ENCODE results near the gene PGLYRP4.

PGLYRP4 gene

DNA sequence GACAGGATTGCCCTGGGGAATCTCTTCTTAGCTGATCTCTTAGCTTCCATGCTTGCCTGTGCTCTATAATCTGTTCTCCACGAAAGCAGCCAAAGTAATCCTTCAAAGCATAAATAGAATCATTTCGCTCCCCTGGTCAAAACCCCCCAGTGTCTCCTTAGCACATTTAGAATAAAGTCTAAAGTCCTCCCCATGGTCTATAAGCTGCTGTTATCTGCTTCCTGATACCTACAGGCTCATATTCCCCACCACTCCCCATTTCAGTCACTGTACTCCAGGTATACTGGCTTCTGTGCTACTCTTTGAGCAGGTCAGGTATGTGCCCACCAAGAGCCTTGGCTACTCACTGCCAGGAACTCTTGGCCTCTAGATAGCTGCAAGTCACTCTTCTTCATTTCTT is 23.9 kb upstream of the PGLYRP4 start:
- Histone ChIP-seq H3K36me3 (ENCODE audit: insufficient read depth, low read depth, low read length) (no peaks in the 10 kb centered on the region), H3K4me1 (ENCODE audit: insufficient read depth, low read length) (no peaks in the 10 kb centered on the region), H3K9me3 (ENCODE audit: insufficient read depth, low read depth, low read length) (no peaks in the 10 kb centered on the region), H3K27ac (ENCODE audit: low read length) (no peak overlapping the region), H3K4me3 (ENCODE audit: low read length) (no peak overlapping the region), H3K9ac (ENCODE audit: low read depth, low read length) (no peak overlapping the region), H3K27me3 (ENCODE audit: insufficient read depth, low read length) (no peaks in the 10 kb centered on the region)

DNA sequence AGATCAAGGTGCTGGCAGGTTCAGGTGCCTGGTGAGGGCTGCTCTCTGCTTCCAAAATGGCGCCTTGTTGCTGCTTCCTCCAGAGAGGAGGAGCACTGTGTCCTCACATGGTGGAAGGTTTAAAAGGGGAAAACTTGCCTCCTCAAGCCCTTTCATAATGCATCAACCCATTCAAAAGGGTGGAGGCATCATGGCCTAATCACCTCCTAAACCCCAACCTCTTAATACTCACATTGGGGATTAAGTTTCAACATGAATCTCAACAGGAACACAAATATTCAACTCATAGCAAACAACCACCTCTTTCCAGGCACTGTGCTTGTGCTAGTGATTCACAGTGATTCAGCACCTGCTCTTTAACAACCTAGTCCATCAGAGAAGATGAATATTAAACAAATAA is 22.6 kb upstream of the PGLYRP4 start:
- Histone ChIP-seq H3K9ac (ENCODE audit: low read depth, low read length) (no peak overlapping the region), H3K4me1 (ENCODE audit: insufficient read depth, low read length) (no peaks in the 10 kb centered on the region), H3K27ac (ENCODE audit: low read length) (no peak overlapping the region), H3K27me3 (ENCODE audit: insufficient read depth, low read length) (no peaks in the 10 kb centered on the region), H3K4me3 (ENCODE audit: low read length) (no peak overlapping the region), H3K36me3 (ENCODE audit: insufficient read depth, low read depth, low read length) (no peaks in the 10 kb centered on the region), H3K9me3 (ENCODE audit: insufficient read depth, low read depth, low read length) (no peaks in the 10 kb centered on the region)

DNA sequence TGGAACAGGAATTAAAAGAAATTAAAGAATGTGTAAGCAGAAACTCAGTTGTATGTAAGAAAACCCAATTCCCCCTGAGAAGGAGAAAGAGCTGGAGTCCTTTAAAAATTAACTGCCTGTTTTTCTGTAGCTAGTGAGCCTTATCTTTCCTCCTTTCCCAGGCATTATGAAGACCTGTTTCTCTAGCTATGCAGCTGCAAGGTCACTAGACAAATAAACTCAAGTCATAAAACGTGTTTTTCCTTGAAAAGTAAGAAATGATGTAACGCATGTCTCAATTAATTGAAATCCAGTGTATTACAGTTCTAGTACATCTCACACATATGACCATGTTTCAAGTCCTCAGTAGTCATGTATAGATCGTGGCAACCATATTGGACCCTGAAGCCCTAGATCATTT is 21.5 kb upstream of the PGLYRP4 start:
- H3K9me3 ChIP-seq (ENCODE audit: insufficient read depth, low read depth, low read length), result no peaks in the 10 kb centered on the region
- no peak overlapping the region for H3K27ac ChIP-seq (ENCODE audit: low read length)
- H3K9ac ChIP-seq (ENCODE audit: low read depth, low read length), result no peak overlapping the region
- no peaks in the 10 kb centered on the region for H3K36me3 ChIP-seq (ENCODE audit: insufficient read depth, low read depth, low read length)
- H3K4me3 ChIP-seq (ENCODE audit: low read length), result no peak overlapping the region
- no peaks in the 10 kb centered on the region for H3K4me1 ChIP-seq (ENCODE audit: insufficient read depth, low read length)
- no peaks in the 10 kb centered on the region for H3K27me3 ChIP-seq (ENCODE audit: insufficient read depth, low read length)

DNA sequence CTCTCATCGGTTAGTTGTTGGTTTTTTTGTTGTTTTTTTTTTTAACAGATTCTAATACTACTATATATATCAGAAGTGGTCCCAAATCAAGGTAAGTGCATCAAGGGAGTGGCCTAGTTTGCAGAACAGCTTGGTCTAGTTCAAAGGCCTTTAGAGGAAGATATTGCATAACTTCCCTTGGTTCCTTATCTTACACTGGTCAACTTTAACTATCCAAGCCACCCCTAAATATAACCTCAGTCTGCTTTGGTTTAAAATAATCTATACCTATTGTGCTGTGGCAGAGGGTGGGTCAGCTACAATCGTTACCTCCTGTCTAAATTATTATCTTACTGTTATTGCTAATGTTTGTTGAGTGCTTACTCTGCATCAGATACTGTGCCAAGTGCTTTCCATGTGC is 19.9 kb upstream of the PGLYRP4 start:
- H3K4me3 ChIP-seq (ENCODE audit: low read length), result no peak overlapping the region
- H3K27me3 ChIP-seq (ENCODE audit: insufficient read depth, low read length), result no peaks in the 10 kb centered on the region
- no peaks in the 10 kb centered on the region for H3K9me3 ChIP-seq (ENCODE audit: insufficient read depth, low read depth, low read length)
- no peaks in the 10 kb centered on the region for H3K4me1 ChIP-seq (ENCODE audit: insufficient read depth, low read length)
- H3K36me3 ChIP-seq (ENCODE audit: insufficient read depth, low read depth, low read length), result no peaks in the 10 kb centered on the region
- H3K9ac ChIP-seq (ENCODE audit: low read depth, low read length), result no peak overlapping the region
- H3K27ac ChIP-seq (ENCODE audit: low read length), result no peak overlapping the region

DNA sequence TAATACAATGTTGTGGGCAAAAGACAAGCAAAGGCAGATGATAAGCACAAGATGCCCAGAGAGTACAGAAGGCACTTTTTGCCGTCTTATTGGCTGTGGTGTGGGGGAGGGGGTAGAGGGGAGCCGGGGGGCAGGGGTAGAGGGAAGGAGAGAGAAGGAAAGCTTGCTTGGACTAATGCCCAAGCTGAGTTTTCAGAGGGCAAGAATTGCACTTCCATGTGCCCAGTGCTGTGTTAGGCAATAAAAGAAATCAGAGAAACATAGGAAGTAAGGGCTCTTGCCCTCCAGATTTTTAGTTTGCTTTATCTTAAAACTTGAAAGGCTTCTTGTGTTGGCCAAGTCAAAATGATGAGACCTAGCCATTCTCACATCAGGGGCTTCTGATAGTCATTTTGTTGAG is 18.4 kb upstream of the PGLYRP4 start:
- no peaks in the 10 kb centered on the region for H3K36me3 ChIP-seq (ENCODE audit: insufficient read depth, low read depth, low read length)
- H3K4me3 ChIP-seq (ENCODE audit: low read length), result no peak overlapping the region
- no peak overlapping the region for H3K27ac ChIP-seq (ENCODE audit: low read length)
- H3K9ac ChIP-seq (ENCODE audit: low read depth, low read length), result no peak overlapping the region
- no peaks in the 10 kb centered on the region for H3K27me3 ChIP-seq (ENCODE audit: insufficient read depth, low read length)
- no peaks in the 10 kb centered on the region for H3K4me1 ChIP-seq (ENCODE audit: insufficient read depth, low read length)
- no peaks in the 10 kb centered on the region for H3K9me3 ChIP-seq (ENCODE audit: insufficient read depth, low read depth, low read length)

DNA sequence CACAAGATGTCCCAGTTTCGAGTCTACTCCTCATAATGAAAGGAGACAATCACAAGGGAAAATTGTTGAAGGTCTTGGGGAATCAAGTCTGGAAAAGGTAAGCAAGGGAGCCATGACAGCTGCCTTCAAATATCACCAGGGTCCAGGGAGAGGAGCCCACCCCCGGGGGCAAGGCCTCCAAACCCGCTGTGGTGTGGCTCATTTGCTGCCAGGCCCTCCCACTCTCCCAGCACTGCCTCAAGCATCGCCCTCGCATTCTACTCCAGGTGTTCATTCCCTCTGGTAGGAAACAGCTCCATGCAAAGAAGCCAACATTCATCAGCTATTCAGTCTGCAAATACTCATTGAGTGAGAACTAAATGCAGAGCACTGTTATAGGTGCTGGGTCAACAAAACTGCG is 17.6 kb upstream of the PGLYRP4 start:
- Histone ChIP-seq H3K4me3 (ENCODE audit: low read length) (no peak overlapping the region), H3K9ac (ENCODE audit: low read depth, low read length) (no peak overlapping the region), H3K36me3 (ENCODE audit: insufficient read depth, low read depth, low read length) (no peaks in the 10 kb centered on the region), H3K27ac (ENCODE audit: low read length) (no peak overlapping the region), H3K27me3 (ENCODE audit: insufficient read depth, low read length) (no peaks in the 10 kb centered on the region), H3K9me3 (ENCODE audit: insufficient read depth, low read depth, low read length) (no peaks in the 10 kb centered on the region), H3K4me1 (ENCODE audit: insufficient read depth, low read length) (no peaks in the 10 kb centered on the region)

DNA sequence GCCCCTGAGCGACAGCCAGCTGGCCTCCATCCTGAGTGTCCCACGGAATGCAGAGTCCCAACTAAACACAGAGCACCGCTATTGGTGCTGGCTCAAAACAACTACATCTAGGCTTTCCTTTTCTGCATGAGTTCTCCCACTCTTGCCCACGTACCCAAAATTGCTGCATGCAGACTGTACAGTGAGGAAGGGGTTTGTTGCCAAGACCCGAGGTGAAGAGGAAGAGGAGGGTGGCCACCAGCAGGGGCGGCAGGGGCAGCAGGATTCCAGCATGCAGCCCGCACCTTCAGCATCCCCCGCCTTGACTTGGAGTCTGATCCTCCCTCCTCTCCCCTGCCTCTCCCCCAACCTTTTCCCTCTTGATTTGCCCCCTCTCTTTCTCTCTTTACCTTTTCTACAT is 17.1 kb upstream of the PGLYRP4 start:
- Histone ChIP-seq H3K36me3 (ENCODE audit: insufficient read depth, low read depth, low read length) (no peaks in the 10 kb centered on the region), H3K27me3 (ENCODE audit: insufficient read depth, low read length) (no peaks in the 10 kb centered on the region), H3K27ac (ENCODE audit: low read length) (no peak overlapping the region), H3K9ac (ENCODE audit: low read depth, low read length) (no peak overlapping the region), H3K4me3 (ENCODE audit: low read length) (no peak overlapping the region), H3K9me3 (ENCODE audit: insufficient read depth, low read depth, low read length) (no peaks in the 10 kb centered on the region), H3K4me1 (ENCODE audit: insufficient read depth, low read length) (no peaks in the 10 kb centered on the region)

DNA sequence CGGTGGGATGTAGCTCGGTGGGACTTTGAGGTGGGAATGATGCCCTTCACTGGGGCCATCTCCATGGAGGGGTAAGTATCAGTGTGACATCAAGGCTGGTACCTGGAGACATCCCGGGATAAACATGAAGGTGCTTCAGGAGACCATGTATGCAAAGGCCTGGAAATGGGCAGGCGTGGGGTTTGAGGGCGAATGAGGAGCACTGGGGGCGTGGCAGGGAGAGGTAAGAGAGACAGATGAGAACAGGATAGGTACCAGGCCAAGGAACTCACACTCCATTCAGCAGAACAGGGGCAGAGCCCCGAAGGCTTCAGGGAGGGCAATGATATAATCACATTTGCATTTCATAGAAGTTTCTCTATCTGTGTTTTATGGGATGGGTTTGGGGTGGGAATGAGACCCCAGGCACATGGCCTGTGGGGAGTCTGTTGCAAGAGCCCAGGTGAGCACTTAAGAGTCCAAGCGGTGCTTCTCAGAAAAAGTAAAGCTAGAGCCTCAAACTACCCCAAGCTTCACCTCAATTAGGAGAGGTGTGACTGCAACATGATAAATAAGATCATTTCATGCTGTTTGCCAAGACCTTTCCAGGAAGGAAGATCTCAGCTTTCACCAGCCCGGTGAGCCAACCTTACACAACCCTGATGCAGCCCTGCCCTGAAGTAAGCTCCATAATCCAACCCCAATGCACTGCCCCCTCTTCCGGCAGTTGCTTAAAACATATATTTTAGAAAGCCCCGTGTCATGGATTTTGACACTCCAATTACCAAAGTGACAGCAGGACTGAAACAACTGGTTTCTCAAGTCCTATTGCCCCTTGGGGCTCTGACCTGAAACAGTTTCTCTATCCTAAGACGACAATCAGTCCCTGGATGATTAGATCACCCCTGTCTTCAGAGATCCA is 16.4 kb upstream of the PGLYRP4 start:
- H3K36me3 ChIP-seq (ENCODE audit: insufficient read depth, low read depth, low read length), result no peaks in the 10 kb centered on the region
- H3K27me3 ChIP-seq (ENCODE audit: insufficient read depth, low read length), result no peaks in the 10 kb centered on the region
- no peak overlapping the region for H3K27ac ChIP-seq (ENCODE audit: low read length)
- H3K4me3 ChIP-seq (ENCODE audit: low read length), result no peak overlapping the region
- no peaks in the 10 kb centered on the region for H3K4me1 ChIP-seq (ENCODE audit: insufficient read depth, low read length)
- no peak overlapping the region for H3K9ac ChIP-seq (ENCODE audit: low read depth, low read length)
- H3K9me3 ChIP-seq (ENCODE audit: insufficient read depth, low read depth, low read length), result no peaks in the 10 kb centered on the region

DNA sequence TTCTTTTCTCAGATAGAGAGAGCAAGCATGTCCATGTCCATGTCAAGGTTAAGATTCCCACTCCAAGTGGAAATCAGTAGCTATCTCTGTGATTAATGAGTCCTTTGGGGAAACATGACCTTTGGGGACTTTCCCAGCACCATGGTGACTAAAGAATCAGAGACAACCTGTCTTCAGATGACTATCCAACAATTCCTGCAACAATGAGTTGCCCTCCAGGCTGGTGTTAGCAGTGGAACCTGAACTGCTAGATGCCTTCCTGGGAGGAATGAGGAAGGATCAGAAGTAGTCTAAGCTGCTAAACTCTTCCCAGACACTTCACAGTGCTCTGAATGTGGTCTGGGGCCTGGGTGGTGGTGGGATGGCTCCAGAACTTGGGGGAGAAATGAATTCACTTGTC is 15.5 kb upstream of the PGLYRP4 start:
- Histone ChIP-seq H3K27ac (ENCODE audit: low read length) (no peak overlapping the region), H3K4me1 (ENCODE audit: insufficient read depth, low read length) (no peaks in the 10 kb centered on the region), H3K4me3 (ENCODE audit: low read length) (no peak overlapping the region), H3K9me3 (ENCODE audit: insufficient read depth, low read depth, low read length) (no peaks in the 10 kb centered on the region), H3K36me3 (ENCODE audit: insufficient read depth, low read depth, low read length) (no peaks in the 10 kb centered on the region), H3K27me3 (ENCODE audit: insufficient read depth, low read length) (no peaks in the 10 kb centered on the region), H3K9ac (ENCODE audit: low read depth, low read length) (no peak overlapping the region)

DNA sequence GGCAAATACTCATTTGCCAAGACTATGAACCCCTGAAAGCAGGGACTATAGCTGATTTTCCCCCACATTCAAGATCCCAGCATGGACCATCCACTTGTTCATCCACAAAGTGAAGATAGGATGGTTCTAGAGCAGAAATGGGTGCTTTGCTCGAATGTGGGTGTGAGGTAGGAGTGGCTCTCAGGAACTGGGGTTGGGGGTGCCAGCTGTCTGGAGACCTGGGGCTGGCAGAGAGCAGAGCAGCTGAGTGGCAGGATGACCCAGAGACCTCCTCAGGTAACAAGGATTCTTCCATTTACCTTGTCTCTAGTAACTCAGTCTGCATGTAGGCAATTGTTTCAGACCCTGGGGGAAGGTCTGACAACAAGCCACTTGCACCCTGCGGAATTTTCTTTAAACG is 15.0 kb upstream of the PGLYRP4 start:
- H3K9ac ChIP-seq (ENCODE audit: low read depth, low read length), result no peak overlapping the region
- H3K4me3 ChIP-seq (ENCODE audit: low read length), result no peak overlapping the region
- H3K4me1 ChIP-seq (ENCODE audit: insufficient read depth, low read length), result no peaks in the 10 kb centered on the region
- no peaks in the 10 kb centered on the region for H3K36me3 ChIP-seq (ENCODE audit: insufficient read depth, low read depth, low read length)
- no peaks in the 10 kb centered on the region for H3K27me3 ChIP-seq (ENCODE audit: insufficient read depth, low read length)
- no peak overlapping the region for H3K27ac ChIP-seq (ENCODE audit: low read length)
- no peaks in the 10 kb centered on the region for H3K9me3 ChIP-seq (ENCODE audit: insufficient read depth, low read depth, low read length)

DNA sequence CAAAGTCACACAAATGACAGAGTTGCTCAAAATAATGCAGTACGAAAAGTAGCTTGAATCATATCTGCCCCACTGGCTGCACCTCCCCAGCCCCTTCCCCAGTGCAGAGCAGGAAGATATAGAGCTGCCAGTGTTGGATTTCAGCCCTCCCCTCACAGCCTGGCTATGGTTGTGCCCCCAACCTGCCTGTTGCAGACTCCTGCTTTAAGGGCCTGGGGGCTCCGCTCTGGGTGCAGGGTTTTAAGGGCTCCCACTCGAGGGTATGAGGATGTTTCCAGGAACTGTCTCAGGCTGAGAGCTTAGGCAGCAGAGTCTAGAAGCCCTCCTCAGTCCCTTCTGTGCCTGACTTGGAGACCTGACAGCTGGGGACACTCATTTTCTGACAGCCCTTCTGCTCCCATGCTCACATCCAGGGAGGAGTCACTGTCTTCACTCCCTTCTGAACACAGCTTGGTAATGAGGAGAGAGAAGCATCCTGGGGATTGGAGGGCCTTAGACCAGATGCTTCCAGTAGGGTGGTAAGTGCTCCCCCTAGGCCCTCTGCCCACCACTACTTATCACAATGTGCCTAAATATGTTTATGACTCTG is 13.6 kb upstream of the PGLYRP4 start:
- Histone ChIP-seq H3K27ac (ENCODE audit: low read length) (no peak overlapping the region), H3K4me1 (ENCODE audit: insufficient read depth, low read length) (no peaks in the 10 kb centered on the region), H3K27me3 (ENCODE audit: insufficient read depth, low read length) (no peaks in the 10 kb centered on the region), H3K4me3 (ENCODE audit: low read length) (no peak overlapping the region), H3K36me3 (ENCODE audit: insufficient read depth, low read depth, low read length) (no peaks in the 10 kb centered on the region), H3K9me3 (ENCODE audit: insufficient read depth, low read depth, low read length) (no peaks in the 10 kb centered on the region), H3K9ac (ENCODE audit: low read depth, low read length) (no peak overlapping the region)

DNA sequence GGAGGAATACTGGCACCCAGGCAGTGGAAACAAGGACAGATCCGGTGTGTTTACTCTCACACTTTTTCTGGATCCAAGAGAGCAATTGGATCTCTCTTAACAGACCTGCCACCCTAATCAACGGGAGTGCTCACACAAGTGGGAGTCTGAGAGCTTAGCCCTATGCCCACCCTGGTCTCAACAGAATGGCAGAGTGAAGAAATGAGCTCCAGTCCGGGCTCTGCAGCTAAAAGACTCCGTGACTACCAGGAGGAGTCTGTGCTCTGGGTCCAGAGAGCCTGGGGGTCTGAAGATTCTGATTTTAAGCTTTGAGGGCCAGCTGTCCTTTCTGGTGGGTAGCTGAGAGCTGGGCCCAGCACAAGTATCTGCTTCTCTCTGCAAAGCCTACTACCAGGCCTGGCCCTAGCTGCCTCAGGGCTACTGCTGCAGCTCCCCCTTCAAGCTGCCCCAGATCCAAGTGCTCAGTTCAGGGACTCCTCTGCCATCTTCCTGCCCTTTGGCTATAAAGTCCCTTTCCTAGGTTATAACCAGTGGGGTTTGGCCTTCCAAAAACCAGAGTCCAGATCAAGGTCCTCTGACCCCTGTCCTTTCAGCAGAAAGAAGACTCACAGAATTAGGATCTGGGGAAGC is 13.0 kb upstream of the PGLYRP4 start:
- Histone ChIP-seq H3K4me1 (ENCODE audit: insufficient read depth, low read length) (no peaks in the 10 kb centered on the region), H3K36me3 (ENCODE audit: insufficient read depth, low read depth, low read length) (no peaks in the 10 kb centered on the region), H3K4me3 (ENCODE audit: low read length) (no peak overlapping the region), H3K27me3 (ENCODE audit: insufficient read depth, low read length) (no peaks in the 10 kb centered on the region), H3K27ac (ENCODE audit: low read length) (no peak overlapping the region), H3K9me3 (ENCODE audit: insufficient read depth, low read depth, low read length) (no peaks in the 10 kb centered on the region), H3K9ac (ENCODE audit: low read depth, low read length) (no peak overlapping the region)
